GM18505 (cell line): ENCODE data around the gene CTBP2.
"Not testable (repeated sequence)": the region's sequence is repeated elsewhere in the genome, so short reads cannot be mapped to it uniquely, and the experiment has no call there.

Experiments used
- ATAC-seq: cut with Tn5 transposase; IDR thresholded peaks from one replicate; pipeline ENCODE4 v1.9.1; 2021; ENCODE audit not compliant: unreplicated experiment
- POLR2A ChIP-seq: IDR thresholded peaks from 4 replicates; pipeline ENCODE4 v1.6.1; 2011; ENCODE audit warnings: borderline replicate concordance; ENCODE audit not compliant: insufficient read depth, insufficient read length; ENCODE audit errors: extremely low read depth

Gene CTBP2

DNA sequence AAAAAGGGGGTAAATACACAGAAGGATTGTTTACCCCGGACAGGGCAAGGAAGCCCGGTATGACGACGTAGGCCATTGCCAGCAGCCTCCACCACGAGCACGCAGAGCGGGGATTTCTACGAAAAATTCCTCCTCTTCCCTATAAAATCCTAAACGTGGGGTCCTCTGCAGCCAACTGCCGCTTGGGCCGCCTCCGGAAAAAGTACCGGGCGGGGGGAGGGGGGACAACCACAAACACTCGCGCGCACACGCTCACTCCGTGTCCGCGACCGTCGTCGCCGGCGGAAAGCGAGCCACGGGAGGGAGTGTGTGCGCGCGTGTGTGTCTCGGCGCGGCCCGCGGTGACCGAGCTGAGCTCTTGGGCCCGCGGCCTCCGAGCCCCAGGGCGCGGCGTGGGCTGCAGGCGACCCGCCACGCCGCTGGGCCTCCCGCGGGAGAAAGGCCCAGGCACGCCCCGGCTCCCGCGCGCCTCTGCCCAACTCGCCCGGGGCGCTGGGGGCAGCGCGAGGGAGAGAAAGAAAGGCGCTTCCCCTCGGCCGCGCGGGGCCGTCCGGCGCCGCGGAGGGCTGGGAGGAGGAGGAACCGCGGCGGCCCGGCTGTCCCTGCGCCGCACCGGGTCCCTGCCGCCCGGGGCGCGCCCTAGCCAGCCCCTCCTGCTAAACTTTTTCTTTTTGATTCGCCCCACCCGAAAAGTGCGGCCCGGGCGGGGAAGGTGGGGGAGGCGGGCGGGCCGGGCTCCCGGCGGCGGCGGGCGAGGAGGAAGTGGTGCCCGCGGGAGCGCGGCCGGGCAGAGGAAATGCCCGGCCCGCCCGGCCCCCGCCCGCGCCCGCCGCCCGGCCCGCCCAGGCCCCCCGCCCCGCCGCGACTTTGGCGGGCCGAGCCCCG, 1.5 kb downstream of the CTBP2 start:
- ATAC-seq, result no peak
- no peak for TF ChIP-seq POLR2A

DNA sequence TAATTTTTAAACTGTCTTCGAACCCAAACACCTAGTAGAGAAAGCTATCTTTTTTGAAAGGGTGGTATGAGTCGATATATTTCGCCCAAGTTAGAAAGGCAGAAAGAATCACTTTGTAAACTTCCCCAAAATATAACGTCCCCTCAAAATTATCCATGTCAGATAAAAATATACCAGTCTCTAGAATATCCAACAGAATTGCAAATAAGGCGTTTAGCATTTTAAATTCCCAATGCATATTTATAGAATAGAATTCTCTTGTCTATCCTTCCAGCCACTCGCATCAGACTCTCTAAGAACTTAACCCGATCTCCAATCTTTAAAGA, 2.1 kb downstream of the CTBP2 start:
- no peak for TF ChIP-seq POLR2A
- ATAC-seq, result no peak

DNA sequence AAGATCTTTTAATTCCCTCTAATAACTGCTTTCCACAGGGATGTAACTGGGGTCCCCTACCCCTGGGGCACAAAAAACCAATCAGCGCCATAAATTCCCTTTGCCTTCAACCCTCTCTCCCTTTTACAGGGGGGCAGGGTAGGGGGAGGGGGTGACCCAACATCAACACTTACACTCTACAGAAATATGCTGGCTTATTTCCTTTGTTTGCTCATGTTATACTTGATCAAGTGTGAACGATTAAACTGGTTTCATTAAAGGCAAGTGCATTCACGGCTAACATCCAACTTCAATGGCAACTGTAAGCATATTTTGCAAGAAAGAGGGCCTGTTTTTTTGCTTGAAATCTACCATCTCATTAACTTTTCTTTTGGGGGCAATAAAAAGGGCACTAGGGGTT, 2.9 kb downstream of the CTBP2 start:
- TF ChIP-seq POLR2A, result no peak
- ATAC-seq, result no peak

DNA sequence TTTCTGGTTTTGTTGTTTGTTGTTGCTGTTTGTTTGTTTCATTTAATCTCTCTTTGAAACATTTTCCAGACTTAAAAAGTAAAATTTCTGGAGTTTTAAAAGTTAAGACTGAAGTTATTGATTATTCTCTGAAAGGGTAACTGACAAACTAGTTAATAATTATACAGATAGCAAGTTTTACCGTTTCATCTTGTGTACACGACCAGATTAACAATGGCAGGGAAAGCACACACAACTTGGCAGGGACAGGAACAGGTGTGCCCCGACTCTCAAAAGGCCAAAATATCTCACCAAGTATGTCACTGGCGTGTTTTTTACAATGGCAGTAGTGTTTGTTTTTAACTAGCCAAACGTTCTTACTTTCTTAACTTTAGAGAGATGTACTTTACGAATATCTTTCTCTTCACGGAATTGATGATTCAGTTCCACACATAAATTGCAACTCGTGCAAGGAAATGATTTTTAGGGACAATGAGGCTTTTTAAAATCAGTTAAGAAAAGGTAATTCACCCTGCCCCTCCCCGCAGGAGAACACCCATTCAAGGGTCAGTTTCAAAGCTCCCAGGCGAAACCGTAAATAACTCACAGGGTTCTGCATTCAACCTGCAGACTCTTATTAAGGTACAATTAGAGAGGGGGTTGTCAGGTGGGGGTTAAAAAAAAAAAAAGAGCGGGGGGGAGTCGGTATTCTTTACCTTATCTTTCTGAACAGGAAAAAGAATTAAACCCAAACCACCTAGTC, 3.5 kb downstream of the CTBP2 start:
- TF ChIP-seq POLR2A, result no peak
- no peak for ATAC-seq

DNA sequence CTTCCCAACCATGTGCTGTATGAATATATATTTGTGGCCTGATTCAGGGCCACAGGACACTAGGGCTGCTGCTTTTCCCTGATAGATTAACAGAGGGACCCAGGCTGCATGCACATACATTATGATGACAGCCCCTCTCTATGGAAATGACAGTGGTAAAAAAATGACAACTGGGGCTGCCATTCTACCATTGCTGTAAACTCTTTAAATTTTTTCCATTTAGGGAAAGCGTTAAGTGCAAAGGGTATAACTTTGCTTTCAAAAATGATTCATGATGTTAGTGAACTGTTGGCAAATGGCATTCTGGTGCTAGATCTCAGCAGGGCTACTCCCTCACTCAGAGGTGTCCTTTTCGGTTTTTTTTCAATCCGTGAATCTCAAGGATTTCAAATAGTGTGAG, 4.2 kb downstream of the CTBP2 start:
- no peak for ATAC-seq

DNA sequence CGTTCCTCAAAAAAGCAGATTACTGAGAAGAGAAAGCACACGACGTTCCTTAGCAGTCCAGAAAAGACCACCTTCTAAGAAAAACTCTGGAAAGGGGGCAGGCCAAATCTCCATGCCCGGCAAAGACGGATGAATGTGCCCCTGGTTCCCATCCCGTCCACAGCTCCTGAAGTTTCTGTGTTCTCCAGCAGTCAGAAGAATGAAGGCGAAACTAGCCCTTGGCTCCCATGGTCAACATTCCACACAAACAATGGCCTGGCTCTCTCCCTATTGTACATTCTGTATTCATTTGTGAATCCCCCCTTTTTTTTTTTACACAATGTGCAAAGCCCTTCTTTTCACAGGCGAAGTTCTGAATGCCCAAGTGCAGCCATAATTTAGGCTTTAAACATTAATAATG, 5.3 kb downstream of the CTBP2 start:
- no peak for TF ChIP-seq POLR2A
- no peak for ATAC-seq

More for the DNA sequence above, 4.2 kb downstream of the CTBP2 start:
- TF ChIP-seq POLR2A, result no peak

DNA sequence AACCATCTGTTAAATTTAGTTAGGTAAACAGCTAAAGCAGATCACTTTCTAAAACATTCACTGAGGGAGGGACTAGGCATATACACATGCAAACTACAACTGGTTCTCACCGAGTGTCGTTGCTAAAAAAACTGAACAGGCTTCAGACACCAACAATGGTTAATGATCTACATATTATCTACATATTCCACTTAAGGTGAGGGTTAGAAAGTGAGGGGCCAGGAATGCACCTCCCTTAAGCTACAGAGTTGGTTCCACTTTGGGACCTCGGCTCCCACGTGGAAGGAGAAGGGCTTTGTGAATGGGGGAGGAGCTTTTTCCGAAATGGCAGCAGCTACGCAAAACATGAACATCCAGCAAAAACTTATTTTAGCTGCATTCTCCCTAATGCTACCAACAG, 5.8 kb downstream of the CTBP2 start:
- ATAC-seq, result no peak
- no peak for TF ChIP-seq POLR2A

DNA sequence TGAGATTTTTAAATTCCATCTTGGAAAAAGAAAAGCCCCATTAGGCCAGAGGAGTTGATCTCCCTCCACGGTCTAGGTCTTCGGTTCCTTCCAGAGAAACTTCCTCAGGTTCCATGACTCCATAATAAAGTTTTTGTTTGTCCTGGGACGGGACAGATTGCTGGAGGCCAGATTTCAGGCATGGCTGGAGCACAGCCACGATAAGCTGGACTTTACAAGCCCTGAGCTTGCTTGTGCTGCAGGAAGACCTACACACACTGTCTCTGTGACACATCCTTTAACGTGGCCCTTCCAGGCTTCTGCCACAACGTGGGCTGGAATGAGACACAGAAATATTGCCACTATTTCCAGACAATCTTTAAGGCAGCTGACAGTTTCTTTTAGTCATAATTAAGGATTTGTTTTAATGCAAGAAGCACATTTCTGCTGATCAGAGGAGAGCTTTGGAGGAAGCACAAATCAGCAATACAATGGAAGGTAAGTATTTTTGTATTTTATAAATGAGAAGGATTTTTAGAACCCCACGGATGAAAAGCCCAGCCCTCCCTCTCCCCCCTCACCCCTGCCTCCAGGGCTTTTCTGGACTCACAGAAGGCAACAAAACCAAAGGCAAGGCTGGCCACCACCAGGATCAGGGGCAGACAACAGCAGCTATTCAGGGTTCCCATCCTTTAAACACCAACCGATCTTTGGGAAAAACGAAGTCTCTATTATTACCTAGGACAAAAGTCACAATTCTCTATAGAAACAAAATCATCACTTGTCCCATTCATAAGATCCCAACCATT, 6.5 kb downstream of the CTBP2 start:
- ATAC-seq, result no peak
- TF ChIP-seq POLR2A, result no peak

DNA sequence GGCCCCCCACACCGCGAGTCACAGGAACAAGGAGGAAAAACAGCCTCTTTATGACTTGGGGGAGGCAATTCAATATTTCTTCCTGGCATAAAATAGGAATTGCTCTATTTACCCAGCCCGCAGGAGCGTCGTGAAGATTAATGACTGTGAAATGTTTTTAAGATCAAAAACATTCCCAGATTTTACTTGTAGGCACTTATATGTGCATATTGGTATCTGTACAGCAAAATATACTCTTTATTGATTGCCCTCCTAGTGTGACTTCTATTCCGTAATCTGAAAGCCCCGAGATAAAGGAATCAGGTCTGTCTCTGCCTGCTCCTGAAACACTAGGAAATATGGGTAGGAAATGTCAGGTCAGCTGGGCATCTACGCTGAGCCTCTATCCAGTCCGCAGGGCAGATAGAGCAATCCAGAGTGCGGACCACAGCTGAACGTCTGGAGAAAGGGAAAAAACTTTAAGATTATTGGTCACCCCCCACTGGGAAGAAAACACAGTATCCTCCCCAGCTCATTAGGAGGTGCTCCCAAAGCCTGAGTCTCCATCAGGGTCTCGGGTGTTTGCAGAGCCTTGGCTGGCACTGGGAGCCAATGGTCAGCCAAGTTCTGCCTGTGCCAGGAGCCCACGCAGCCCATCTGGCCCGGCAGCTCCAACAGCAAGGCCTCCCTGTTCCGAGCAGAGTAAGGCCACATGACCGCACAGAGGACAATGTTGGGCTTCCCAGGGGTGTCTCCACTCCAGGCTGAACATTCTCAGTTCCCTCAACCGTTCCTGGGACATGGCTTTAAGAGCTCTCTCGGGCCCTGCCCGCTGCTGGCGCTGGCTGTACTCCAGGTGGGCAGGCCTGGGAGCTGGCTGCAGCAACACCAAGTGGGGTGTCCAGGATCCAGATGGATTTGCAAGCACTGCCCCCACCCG, 7.7 kb downstream of the CTBP2 start:
- no peak for TF ChIP-seq POLR2A
- no peak for ATAC-seq

DNA sequence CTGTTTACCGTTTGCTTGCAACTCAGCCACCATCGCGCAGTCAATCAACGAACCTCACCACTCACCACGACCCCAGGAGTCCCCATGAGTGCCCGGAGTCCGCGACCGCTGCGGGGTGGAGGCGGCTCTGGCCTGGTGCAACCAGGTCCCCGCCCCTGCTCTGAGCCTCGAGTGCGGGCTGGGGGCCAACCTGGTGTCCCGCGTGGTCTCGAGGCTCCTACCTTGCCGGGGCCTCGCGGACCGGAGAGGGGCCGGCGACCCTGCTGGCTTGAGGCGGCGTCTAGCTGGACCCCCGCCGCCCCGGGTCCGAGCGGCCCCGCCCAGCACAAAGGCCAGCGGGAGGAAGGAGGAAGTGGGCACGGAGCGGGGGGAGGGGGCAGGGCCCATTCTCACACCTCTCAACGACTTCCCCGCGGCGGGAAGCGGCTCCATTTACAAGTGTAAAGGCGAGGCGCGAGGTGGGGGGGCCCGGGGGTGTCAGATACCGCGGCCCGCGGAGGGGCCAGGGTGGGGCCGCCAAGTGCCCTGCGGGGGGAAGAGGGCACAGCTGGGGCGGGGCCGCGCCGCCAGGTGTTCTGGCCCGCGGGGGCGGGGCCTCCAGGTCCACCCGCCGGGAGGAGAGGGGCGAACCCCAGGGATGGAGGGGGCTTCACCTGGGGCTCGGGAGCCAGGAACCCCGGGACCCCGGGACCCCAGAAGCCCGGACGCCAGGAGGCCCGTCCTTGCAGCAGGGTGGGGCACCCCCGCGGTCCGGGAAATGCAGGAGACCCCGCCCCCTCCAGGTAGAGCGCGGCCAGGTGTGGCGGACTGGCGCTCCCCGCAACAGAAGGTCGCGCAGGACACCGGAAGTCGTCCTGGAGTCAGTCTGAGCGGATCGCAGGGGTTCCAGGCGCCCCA, 8.6 kb downstream of the CTBP2 start:
- no peak for TF ChIP-seq POLR2A
- ATAC-seq, result no peak

DNA sequence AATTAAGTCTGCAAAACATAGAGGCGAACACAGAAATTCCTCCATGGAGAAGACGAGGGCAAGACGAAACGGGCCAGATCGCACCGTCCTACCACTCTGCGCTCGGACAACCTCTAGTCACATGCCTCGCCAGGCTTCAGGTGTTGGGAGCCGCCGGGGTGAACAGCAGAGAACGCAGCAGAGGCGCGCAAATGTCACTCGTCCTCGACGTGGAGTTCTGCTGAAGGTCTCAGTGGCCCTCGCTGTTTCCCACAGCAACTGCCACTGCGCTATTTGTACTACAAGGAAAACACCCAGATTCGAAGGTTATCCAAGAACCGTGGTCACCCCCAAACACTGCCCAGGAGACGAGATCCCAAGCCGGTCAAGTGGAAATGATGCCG, 9.2 kb downstream of the CTBP2 start:
- no peak for TF ChIP-seq POLR2A
- no peak for ATAC-seq

DNA sequence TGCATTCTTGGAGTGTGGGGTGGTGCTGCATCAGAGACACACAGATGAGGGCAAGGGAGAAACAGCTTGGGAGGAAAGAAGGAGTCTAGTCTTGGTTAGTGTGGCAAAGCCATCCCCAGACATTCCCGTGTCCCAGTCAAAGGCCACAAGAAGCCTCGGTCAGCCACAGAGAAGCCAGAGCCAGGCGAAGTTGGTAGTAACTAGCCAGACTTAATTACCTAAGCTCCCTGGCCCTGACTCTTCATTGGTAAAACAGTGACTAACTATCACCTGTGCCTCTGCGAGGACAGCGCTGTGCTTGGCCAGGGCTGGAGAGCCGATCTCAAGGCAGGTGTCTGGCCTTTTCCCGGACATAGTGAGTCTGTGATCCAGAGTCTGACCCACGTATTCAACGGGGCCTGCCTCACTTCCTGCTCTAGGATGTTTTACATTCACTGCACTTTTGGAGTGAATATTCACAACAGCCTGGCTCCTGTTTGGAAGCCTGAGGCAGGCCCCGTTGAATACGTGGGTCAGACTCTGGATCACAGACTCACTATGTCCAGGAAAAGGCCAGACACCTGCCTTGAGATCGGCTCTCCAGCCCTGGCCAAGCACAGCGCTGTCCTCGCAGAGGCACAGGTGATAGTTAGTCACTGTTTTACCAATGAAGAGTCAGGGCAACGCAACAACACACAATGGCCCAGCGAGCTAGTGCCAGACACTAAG, 9.8 kb downstream of the CTBP2 start:
- ATAC-seq, result not testable (repeated sequence)

DNA sequence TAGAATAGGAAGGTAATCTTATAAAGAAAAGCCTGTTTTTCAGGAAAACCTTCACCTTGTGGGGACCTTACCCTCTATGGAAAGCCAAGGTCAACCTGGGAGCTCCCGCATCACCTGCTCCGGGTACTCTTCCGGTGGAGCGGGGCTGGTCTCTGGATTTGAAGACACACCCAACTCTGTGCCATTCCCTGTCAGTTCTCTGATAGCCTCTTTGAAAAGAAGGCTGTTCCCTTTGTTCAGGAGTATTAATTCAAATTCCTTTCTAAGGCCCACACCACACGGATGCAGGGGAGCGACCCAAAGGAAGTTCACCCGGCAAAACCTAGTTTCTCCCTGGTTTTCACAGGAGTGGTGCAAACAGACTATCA, 10.7 kb downstream of the CTBP2 start:
- no peak for ATAC-seq
- no peak for TF ChIP-seq POLR2A
